GM23248 (cell line): ENCODE measurements around the gene GALNT5.

Experiments used
- EZH2 ChIP-seq: fragments of 200-600 bp; sonication (generic); IDR thresholded peaks from 2 replicates; pipeline ENCODE4 v1.6.1; 2018; ENCODE audit warnings: antibody characterized with exemption, mild to moderate bottlenecking; ENCODE audit not compliant: insufficient read depth, poor library complexity, severe bottlenecking
- EZH2phosphoT487 ChIP-seq: fragments of 200-600 bp; sonication (generic); IDR thresholded peaks from 2 replicates; pipeline ENCODE4 v1.6.1; 2018; ENCODE audit warnings: antibody characterized with exemption, moderate library complexity, mild to moderate bottlenecking, low read depth; ENCODE audit not compliant: insufficient read depth

- no peak for TF ChIP-seq EZH2
- TF ChIP-seq EZH2phosphoT487 = no peak
These were observed 26.0 kb downstream of the GALNT5 start for GRCh38 chr2:157283468-157283867.
